Superior temporal gyrus (tissue), 1 donor: ENCODE data around the gene GDAP2.
A peak's percentile ranks its signal among the peaks of the same experiment; 100 is the strongest.

ENCODE experiments used
- DNase-seq: peaks from one replicate; pipeline ENCODE4 v3.0.0-alpha.2; 2016; ENCODE audit errors: extremely low spot score

GDAP2 gene

GRCh38 chr1:117841117-117841650 lies 88.2 kb downstream of the GDAP2 start:
- no peak for DNase-seq

DNA sequence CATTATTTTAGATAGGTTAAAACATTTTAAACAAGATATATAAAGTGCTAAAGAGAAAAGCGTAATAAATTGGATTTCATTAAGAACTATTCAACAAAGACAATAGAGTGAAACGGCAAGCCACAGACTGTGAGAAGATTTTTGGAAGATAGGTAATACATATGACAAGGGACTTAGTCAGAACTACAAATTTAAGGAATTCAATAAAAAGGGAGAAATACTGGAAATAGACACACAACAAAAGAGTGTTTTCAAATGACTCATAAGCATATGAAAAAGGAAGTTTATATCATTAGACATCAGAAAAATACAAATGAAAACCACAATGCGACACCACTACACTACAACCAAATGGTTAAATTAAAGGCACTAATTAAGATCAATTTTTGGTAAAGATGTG lies 90.5 kb downstream of the GDAP2 start:
- DNase-seq = no peak

DNA sequence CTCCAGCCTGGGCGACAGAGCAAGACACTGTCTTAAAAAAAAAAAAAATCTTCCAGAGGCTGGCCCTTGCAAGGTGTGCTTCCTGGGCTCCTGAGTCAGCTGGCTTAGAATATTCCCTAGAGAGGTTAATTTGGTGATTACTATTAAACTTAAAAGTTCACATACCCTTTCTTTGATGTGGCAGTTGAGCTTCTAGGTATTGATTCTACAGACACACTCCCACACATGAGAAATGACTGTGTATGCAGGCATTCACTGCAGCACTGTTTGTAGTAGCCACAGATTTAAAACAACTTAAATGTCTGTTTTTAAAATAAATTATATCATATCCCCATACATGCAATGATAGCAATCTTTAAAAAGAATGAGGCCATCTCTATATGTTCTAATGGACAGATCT lies 93.4 kb downstream of the GDAP2 start:
- no peak for DNase-seq

- DNase-seq = no peak
Observed at GRCh38 chr1:117834416-117834815, 95.0 kb downstream of the GDAP2 start.

DNA sequence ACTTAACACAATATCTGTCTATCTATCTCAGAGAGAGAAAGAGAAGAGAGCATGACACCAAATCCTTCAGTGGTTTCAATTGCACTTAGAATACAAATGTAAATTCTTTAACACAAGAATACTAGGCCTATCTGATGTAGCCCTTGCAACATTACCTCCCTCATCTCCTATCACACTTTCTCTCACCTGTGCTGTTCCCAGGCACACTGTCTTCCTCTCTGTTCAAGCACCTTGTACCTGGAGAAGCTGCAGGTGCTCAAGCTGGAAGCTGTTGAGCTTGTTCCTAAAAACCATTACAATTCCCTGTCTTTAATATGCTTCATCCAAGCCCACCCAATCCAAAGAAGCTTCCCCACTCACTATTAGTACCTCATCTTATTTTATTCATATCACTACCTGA lies 97.0 kb downstream of the GDAP2 start:
- DNase-seq = no peak

DNA sequence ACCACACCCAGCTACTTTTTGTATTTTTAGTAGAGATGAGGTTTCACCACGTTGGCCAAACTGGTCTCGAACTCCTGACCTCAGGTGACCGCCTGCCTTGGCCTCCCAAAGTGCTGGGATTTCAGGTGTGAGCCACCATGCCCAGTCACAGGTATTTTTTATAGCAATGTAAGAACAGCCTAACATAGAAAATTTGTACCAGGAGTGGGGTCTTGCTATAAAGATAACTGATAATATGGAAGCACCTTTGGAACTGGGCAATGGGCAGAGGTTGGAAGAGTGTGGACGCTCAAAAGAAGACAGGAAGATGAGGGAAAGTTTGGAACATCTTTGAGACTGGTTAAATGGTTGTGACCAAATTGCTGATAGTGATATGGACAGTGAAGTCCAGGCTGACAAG lies 99.2 kb downstream of the GDAP2 start:
- DNase-seq = no peak

DNA sequence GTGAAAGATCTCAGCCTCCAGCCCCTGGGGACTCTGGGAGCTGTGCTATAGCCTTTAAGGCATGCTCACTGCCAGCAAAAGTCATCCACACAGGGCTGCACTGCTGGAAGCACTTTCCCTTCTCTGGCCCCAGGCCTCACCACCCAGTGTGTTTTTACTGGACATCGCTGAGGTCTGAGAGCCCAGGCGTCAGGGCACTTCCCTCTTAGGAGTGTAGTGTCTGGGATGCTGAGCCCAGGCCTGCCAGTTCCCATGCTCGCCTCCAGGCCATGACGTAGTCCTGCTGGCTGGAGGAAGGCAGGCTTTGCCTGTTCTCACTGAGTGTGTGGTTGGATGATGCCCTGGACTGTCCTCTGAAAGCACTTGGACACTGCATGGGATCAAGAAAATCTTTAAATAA lies 101.2 kb downstream of the GDAP2 start:
- no peak for DNase-seq

GRCh38 chr1:117826540-117827078 lies 102.8 kb downstream of the GDAP2 start:
- DNase-seq = peak; percentile 30

- no peak for DNase-seq
Observed at GRCh38 chr1:117826119-117826518, 103.3 kb downstream of the GDAP2 start.

DNA sequence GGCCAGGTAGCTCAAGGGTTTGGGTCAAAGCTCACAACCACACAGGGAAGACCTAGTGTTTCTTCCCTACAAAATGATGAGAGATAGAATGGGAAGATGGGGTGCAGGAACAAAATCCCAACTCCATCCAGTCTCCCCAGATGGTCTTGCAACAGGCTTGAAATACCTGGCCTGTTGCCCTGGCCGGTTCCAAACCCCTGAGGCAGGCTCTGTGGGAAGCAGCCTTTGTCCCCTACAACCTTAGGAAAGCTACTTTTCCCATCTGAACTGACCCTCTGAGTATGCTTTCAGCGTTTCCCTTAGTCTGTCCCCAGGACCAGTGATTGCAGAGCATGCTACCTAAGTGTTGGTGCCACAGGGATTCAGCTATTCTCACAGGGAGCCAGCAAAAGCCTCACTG lies 104.0 kb downstream of the GDAP2 start:
- DNase-seq = no peak

- DNase-seq = no peak
Observed at GRCh38 chr1:117824616-117825015, 104.8 kb downstream of the GDAP2 start.

GRCh38 chr1:117821774-117822482 lies 107.5 kb downstream of the GDAP2 start:
- no peak for DNase-seq

GRCh38 chr1:117821382-117821755 lies 108.1 kb downstream of the GDAP2 start:
- DNase-seq = no peak

- DNase-seq = no peak
Observed at GRCh38 chr1:117820694-117821381, 108.6 kb downstream of the GDAP2 start.

DNA sequence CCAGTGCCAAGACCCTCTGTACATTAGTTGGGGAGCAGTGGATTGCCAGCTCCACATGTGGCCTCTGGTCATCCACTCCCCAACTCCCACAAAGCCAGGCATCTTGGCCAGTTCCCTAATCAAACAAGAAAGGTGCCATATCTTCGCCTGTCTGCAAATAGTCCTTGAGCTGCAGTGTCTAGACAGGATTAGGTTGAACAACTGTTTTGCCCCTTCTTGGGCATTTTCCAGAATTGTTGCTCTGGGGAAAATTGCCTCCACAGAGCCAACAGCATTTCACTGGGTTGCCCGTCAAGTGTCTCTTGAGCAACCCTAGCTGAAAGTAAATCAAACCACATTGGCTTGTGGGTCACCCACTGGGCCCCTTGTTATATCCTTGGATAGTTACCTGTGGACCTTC lies 109.3 kb downstream of the GDAP2 start:
- no peak for DNase-seq

DNA sequence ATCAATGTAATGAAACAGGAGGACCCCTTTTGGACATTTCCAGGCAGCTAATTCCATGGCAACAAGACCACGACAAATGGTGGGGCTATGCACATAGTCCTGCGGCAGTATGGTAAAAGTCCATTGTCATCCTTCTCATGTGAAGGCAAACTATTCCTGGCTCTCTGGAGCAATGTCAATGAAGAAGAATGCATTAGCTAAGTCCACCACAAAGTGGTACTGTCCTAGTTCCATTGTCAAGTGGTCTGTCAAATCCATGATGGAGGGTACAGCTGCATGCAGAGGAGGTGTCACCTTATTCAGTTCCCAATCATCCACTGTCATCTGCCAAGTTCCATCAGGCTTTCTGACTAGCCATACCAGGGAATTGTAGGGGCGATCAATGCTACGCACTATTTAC lies 110.1 kb downstream of the GDAP2 start:
- DNase-seq = no peak

DNA sequence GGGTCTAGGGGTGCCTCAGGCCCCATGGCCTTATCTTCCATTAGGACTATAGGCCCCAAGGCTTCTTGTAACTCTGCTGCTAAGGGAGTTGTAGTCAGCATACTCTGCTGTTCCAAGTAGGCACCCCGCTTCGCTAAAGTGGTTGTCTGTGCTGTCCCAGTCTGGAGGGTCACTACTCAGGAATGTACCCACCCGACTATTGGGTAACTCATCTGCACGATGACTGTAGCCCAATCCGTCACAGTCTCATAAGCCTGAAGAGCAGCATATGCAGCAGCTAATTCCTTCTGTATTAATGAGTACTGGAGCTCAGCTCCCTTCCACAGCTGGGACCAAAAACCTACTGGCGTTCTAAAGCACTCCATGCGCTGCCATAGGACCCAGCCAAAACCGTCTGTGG lies 111.0 kb downstream of the GDAP2 start:
- no peak for DNase-seq

GRCh38 chr1:117817629-117818028 lies 111.8 kb downstream of the GDAP2 start:
- no peak for DNase-seq

- no peak for DNase-seq
Observed at GRCh38 chr1:117815926-117816325, 113.5 kb downstream of the GDAP2 start.

GRCh38 chr1:117814856-117815797 lies 114.3 kb downstream of the GDAP2 start:
- DNase-seq = peak; percentile 22
